Measurements from ENCODE around the gene POLR2L. TPM values are rescaled to one million over a fixed set of nuclear protein-coding genes. Genes with fewer than 3 reads are reported as not detected.
A peak's percentile ranks its signal among the peaks of the same experiment; 100 is the strongest.

The POLR2L gene
- total RNA-seq, 1 experiment from 2014 or later = 673 TPM

DNA sequence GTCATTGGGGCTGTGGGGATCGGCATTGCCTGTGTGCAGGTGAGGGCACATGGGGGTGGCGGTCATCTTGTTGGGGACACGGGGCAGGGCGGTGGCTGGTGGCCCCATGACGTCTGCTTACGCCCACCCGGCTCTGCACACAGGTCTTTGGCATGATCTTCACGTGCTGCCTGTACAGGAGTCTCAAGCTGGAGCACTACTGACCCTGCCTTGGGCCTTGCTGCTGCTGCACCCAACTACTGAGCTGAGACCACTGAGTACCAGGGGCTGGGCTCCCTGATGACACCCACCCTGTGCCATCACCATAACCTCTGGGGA, 4.4 kb downstream of the POLR2L start:
- DNase-seq (ENCODE audit: low read depth, low spot score) = no peak
- in situ Hi-C loops (cut with HindIII; ENCODE audit: low pct_unique_long_range_greater_than_20kb, low sequenced_read_pairs) (no loop called here), intact Hi-C loops (cut with micrococcal nuclease; ENCODE audit: unreplicated experiment) (no loop called here)
- CTCF ChIA-PET = interaction anchor here (0.7 to 1.3 kb wide), 2 partner anchors 17 to 213 kb away, joined by 3 to 8 read pairs; no protein-coding TSS in a partner anchor
- Histone ChIP-seq H3K9me3 (ENCODE audit: control insufficient read depth, insufficient read depth, low read depth, low read length) (no peaks in the 10 kb centered on the region), H3K27me3 (ENCODE audit: control insufficient read depth, insufficient read depth, low read length) (no peaks in the 10 kb centered on the region), H3K36me3 (ENCODE audit: control insufficient read depth, insufficient read depth, low read length) (peaks cover 5% of the 10 kb centered on the region; the same call in 1 of the 2 replicates), H3K4me1 (ENCODE audit: control insufficient read depth, insufficient read depth, low read length) (peaks cover 63% of the 10 kb centered on the region), H3K27ac (ENCODE audit: low read length) (peak overlapping the region; percentile 92), H3K4me3 (ENCODE audit: low read depth in 2 of 2, low read length in 2 of 2) (no peak overlapping the region)
- TF ChIP-seq, protein P1, sequence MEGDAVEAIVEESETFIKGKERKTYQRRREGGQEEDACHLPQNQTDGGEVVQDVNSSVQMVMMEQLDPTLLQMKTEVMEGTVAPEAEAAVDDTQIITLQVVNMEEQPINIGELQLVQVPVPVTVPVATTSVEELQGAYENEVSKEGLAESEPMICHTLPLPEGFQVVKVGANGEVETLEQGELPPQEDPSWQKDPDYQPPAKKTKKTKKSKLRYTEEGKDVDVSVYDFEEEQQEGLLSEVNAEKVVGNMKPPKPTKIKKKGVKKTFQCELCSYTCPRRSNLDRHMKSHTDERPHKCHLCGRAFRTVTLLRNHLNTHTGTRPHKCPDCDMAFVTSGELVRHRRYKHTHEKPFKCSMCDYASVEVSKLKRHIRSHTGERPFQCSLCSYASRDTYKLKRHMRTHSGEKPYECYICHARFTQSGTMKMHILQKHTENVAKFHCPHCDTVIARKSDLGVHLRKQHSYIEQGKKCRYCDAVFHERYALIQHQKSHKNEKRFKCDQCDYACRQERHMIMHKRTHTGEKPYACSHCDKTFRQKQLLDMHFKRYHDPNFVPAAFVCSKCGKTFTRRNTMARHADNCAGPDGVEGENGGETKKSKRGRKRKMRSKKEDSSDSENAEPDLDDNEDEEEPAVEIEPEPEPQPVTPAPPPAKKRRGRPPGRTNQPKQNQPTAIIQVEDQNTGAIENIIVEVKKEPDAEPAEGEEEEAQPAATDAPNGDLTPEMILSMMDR (IDR thresholded peaks at IDR 0.05) = no peak
- TF ChIP-seq SIN3A (IDR thresholded peaks at IDR 0.05; ENCODE audit: borderline replicate concordance, insufficient read depth, low read depth, low read length) (no peak), POLR2AphosphoS5 (IDR thresholded peaks at IDR 0.05; ENCODE audit: low read depth, low read length) (peak; percentile 9; the same call in 1 of the 2 replicates), TCF7L2 (IDR thresholded peaks at IDR 0.05; ENCODE audit: low read depth, low read length) (no peak)
- no TSS peak for BruUV-seq (replicated peaks)
- peak; percentile 5 for ATAC-seq
- POLR2A ChIA-PET = no interaction called here

DNA sequence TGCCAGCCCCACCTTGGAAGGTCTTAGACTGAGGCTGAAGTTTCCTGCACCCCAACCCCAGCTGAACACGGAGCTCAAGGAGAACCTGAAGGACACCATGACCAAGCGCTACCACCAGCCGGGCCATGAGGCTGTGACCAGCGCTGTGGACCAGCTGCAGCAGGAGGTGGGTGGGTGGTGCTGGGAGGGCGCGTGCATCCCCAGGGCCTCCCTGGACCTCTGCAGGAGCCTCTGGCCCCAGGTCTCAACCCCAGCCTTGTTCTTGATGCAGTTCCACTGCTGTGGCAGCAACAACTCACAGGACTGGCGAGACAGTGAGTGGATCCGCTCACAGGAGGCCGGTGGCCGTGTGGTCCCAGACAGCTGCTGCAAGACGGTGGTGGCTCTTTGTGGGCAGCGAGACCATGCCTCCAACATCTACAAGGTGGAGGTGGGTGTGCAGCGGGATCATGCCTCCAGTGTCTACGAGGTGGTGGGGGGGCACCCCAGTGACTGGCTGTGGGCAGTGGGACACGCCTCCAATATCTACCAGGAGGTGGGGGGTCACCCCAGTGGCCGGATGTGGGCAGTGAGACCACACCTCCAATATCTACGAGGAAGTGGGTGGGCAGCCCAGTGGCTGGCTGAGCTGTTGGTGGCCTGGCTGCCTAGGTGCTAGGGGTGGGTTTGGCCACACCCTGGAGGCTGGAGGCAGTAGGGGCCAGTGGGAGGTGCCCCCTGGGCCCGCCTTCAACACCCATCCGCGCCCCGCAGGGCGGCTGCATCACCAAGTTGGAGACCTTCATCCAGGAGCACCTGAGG, 4.9 kb downstream of the POLR2L start:
- CTCF ChIA-PET = interaction anchor here (0.7 kb wide), 1 partner anchor 213 kb away, joined by 8 read pairs; no protein-coding TSS in a partner anchor
- POLR2A ChIA-PET = interaction anchor here (0.6 kb wide), 2 partner anchors 10 to 27 kb away, joined by 5 to 6 read pairs; partner anchors contain the start of gene CRACR2B
- no TSS peak for BruUV-seq (replicated peaks)
- ATAC-seq = peak; percentile 17
- no peak for DNase-seq (ENCODE audit: low read depth, low spot score)
- Histone ChIP-seq H3K27me3 (ENCODE audit: control insufficient read depth, insufficient read depth, low read length) (no peaks in the 10 kb centered on the region), H3K36me3 (ENCODE audit: control insufficient read depth, insufficient read depth, low read length) (peaks cover 5% of the 10 kb centered on the region; the same call in 1 of the 2 replicates), H3K9me3 (ENCODE audit: control insufficient read depth, insufficient read depth, low read depth, low read length) (no peaks in the 10 kb centered on the region), H3K27ac (ENCODE audit: low read length) (peak overlapping the region; percentile 92), H3K4me1 (ENCODE audit: control insufficient read depth, insufficient read depth, low read length) (peaks cover 63% of the 10 kb centered on the region), H3K4me3 (ENCODE audit: low read depth in 2 of 2, low read length in 2 of 2) (no peak overlapping the region; a peak in 1 of 4 replicates)
- in situ Hi-C loops (cut with HindIII; ENCODE audit: low pct_unique_long_range_greater_than_20kb, low sequenced_read_pairs) (no loop called here), intact Hi-C loops (cut with micrococcal nuclease; ENCODE audit: unreplicated experiment) (no loop called here)
- TF ChIP-seq, protein P2, sequence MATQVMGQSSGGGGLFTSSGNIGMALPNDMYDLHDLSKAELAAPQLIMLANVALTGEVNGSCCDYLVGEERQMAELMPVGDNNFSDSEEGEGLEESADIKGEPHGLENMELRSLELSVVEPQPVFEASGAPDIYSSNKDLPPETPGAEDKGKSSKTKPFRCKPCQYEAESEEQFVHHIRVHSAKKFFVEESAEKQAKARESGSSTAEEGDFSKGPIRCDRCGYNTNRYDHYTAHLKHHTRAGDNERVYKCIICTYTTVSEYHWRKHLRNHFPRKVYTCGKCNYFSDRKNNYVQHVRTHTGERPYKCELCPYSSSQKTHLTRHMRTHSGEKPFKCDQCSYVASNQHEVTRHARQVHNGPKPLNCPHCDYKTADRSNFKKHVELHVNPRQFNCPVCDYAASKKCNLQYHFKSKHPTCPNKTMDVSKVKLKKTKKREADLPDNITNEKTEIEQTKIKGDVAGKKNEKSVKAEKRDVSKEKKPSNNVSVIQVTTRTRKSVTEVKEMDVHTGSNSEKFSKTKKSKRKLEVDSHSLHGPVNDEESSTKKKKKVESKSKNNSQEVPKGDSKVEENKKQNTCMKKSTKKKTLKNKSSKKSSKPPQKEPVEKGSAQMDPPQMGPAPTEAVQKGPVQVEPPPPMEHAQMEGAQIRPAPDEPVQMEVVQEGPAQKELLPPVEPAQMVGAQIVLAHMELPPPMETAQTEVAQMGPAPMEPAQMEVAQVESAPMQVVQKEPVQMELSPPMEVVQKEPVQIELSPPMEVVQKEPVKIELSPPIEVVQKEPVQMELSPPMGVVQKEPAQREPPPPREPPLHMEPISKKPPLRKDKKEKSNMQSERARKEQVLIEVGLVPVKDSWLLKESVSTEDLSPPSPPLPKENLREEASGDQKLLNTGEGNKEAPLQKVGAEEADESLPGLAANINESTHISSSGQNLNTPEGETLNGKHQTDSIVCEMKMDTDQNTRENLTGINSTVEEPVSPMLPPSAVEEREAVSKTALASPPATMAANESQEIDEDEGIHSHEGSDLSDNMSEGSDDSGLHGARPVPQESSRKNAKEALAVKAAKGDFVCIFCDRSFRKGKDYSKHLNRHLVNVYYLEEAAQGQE (IDR thresholded peaks at IDR 0.05; ENCODE audit: insufficient read depth in 1 of 2, low read depth in 2 of 2, low read length in 1 of 2) = no peak
- TF ChIP-seq SIN3A (IDR thresholded peaks at IDR 0.05; ENCODE audit: borderline replicate concordance, insufficient read depth, low read depth, low read length) (peak; percentile 45; the same call in 1 of the 2 replicates), TCF7L2 (IDR thresholded peaks at IDR 0.05; ENCODE audit: low read depth, low read length) (0 out of 2 replicates have a peak, but pooled peaks have one; percentile 8), POLR2AphosphoS5 (IDR thresholded peaks at IDR 0.05; ENCODE audit: low read depth, low read length) (peak; percentile 70)
- TF ChIP-seq, protein P1 (IDR thresholded peaks at IDR 0.05) = no peak
